HepG2 (cell line): ENCODE results near the gene ERMAP. TPM values are rescaled to one million over a fixed set of nuclear protein-coding genes. Genes with fewer than 3 reads are reported as not detected.
A peak's percentile ranks its signal among the peaks of the same experiment; 100 is the strongest.

Experiments used
- AHR ChIP-seq: IDR thresholded peaks from 2 replicates; pipeline ENCODE4 v1.6.1; 2018; ENCODE audit warnings: missing genetic modification reagents, missing compliant biosample characterization
- ASH2L ChIP-seq: fragments of 300-600, 200-600 bp; sonication (generic); IDR thresholded peaks from 2 replicates; pipeline ENCODE4 v1.7.0; 2017; ENCODE audit warnings: low read depth, mild to moderate bottlenecking, moderate library complexity, mixed read lengths, low read length; ENCODE audit not compliant: insufficient read length
- CEBPG ChIP-seq: IDR thresholded peaks from 2 replicates; pipeline ENCODE4 v1.6.1; 2016
- DZIP1 ChIP-seq: sonication (generic); formaldehyde crosslinking; IDR thresholded peaks from 2 replicates; pipeline ENCODE4 v1.5.0; 2020; ENCODE audit warnings: mild to moderate bottlenecking, missing genetic modification reagents
- ETV5 ChIP-seq: IDR thresholded peaks from 2 replicates; pipeline ENCODE4 v1.6.1; 2018; ENCODE audit warnings: missing biosample characterization, missing genetic modification reagents, inconsistent platforms, borderline replicate concordance
- FOXA3 ChIP-seq: IDR thresholded peaks from 2 replicates; pipeline ENCODE4 v1.6.1; 2016; ENCODE audit warnings: missing genetic modification reagents, missing compliant biosample characterization
- FOXO4 ChIP-seq: sonication (generic); formaldehyde crosslinking; conservative IDR thresholded peaks from 2 replicates; pipeline ENCODE4 v1.8.1; 2023; ENCODE audit warnings: missing genetic modification reagents
- GZF1 ChIP-seq: sonication (generic); formaldehyde crosslinking; IDR thresholded peaks from 2 replicates; pipeline ENCODE4 v1.5.1; 2020; ENCODE audit warnings: mild to moderate bottlenecking, missing genetic modification reagents
- HNRNPLL ChIP-seq: fragments of 200-400 bp; formaldehyde crosslinking; IDR thresholded peaks from 2 replicates; pipeline ENCODE4 v1.6.1; 2017; ENCODE audit warnings: mild to moderate bottlenecking, low read depth, low read length; ENCODE audit not compliant: poor library complexity, severe bottlenecking
- PHF8 ChIP-seq: sonication (generic); formaldehyde crosslinking; IDR thresholded peaks from 2 replicates; pipeline ENCODE4 v1.5.0; 2020; ENCODE audit warnings: missing genetic modification reagents
- SIN3A ChIP-seq: IDR thresholded peaks from 2 replicates; pipeline ENCODE4 v1.6.1; 2011; ENCODE audit warnings: low read depth, mild to moderate bottlenecking, control low read depth, low read length, borderline replicate concordance
- ZBTB7A ChIP-seq: sonication (generic); formaldehyde crosslinking; IDR thresholded peaks from 2 replicates; pipeline ENCODE4 v1.8.0; 2022; ENCODE audit warnings: mild to moderate bottlenecking, missing genetic modification reagents
- ZNF224 ChIP-seq: sonication (generic); formaldehyde crosslinking; IDR thresholded peaks from 2 replicates; pipeline ENCODE4 v1.5.0; 2020; ENCODE audit warnings: mild to moderate bottlenecking, missing genetic modification reagents
- ZNF225 ChIP-seq: sonication (generic); formaldehyde crosslinking; IDR thresholded peaks from 2 replicates; pipeline ENCODE4 v1.4.0; 2020; ENCODE audit warnings: mild to moderate bottlenecking, missing genetic modification reagents
- ZNF335 ChIP-seq: sonication (generic); formaldehyde crosslinking; IDR thresholded peaks from 2 replicates; pipeline ENCODE4 v1.4.0; 2020; ENCODE audit warnings: missing genetic modification reagents
- ZNF782 ChIP-seq: sonication (generic); formaldehyde crosslinking; IDR thresholded peaks from 2 replicates; pipeline ENCODE4 v1.4.0; 2020; ENCODE audit warnings: missing genetic modification reagents, mild to moderate bottlenecking, borderline replicate concordance
- ZNF891 ChIP-seq: sonication (generic); formaldehyde crosslinking; IDR thresholded peaks from 2 replicates; pipeline ENCODE4 v1.5.0; 2020; ENCODE audit warnings: mild to moderate bottlenecking, missing genetic modification reagents
- polyA plus RNA-seq, 8 experiments: library from polyadenylated mRNA; depleted of rRNA in 3 of 8; stranded (reverse) in 7 of 8; unstranded in 1 of 8; fragments of >200 nt; fragmentation: Illumina TruSeq in 4 of 8; extraction: Trizol in 4 of 8; gene quantifications; 2 replicates each; pipeline versions ENCODE4 v1.2.1 to v1.2.3, GENCODE V29; 2011 to 2016; ENCODE audit warnings: low read depth in 4 of 8, missing spikeins in 1 of 8, mixed read lengths in 1 of 8; ENCODE audit not compliant: insufficient read depth in 1 of 8
- total RNA-seq, 5 experiments: library from RNA; depleted of rRNA; stranded (reverse); fragments of >200 nt; fragmentation: Illumina TruSeq; extraction: Trizol; gene quantifications; 2 replicates each; pipeline ENCODE4 v1.2.3, GENCODE V29; 2016; ENCODE audit warnings: low read depth in 1 of 5
- TF ChIP-seq, protein P1 (sequence below), 2 experiments: sonication (generic) in 1 of 2; formaldehyde crosslinking in 1 of 2; IDR thresholded peaks; 2 replicates each; pipeline versions ENCODE4 v1.4.0 to v1.6.1; 2016 to 2020; ENCODE audit warnings: borderline replicate concordance in 1 of 2, low read depth in 1 of 2, mild to moderate bottlenecking in 1 of 2, missing genetic modification reagents in 1 of 2
- TF ChIP-seq, protein P2 (sequence below): sonication (generic); formaldehyde crosslinking; IDR thresholded peaks from 2 replicates; pipeline ENCODE4 v1.4.0; 2020; ENCODE audit warnings: missing genetic modification reagents, low read depth, mild to moderate bottlenecking, borderline replicate concordance

The ERMAP gene
- total and polyA plus RNA-seq, 2 of the 13 experiments (the other 11 are each of a cell fraction or from before 2014, with no cell fraction given), result 2.2 to 4.4 TPM

- peak; percentile 64 for TF ChIP-seq ASH2L
- 0 out of 2 replicates have a peak, but pooled peaks have one; percentile 63 for TF ChIP-seq DZIP1 (CRISPR knock-in tag)
- TF ChIP-seq ZNF891 (CRISPR knock-in tag), result no peak
- TF ChIP-seq ZBTB7A (CRISPR knock-in tag), result peak; percentile 74
- 0 out of 2 replicates have a peak, but pooled peaks have one; percentile 28 for TF ChIP-seq ZNF335 (CRISPR knock-in tag)
- TF ChIP-seq, protein P1, sequence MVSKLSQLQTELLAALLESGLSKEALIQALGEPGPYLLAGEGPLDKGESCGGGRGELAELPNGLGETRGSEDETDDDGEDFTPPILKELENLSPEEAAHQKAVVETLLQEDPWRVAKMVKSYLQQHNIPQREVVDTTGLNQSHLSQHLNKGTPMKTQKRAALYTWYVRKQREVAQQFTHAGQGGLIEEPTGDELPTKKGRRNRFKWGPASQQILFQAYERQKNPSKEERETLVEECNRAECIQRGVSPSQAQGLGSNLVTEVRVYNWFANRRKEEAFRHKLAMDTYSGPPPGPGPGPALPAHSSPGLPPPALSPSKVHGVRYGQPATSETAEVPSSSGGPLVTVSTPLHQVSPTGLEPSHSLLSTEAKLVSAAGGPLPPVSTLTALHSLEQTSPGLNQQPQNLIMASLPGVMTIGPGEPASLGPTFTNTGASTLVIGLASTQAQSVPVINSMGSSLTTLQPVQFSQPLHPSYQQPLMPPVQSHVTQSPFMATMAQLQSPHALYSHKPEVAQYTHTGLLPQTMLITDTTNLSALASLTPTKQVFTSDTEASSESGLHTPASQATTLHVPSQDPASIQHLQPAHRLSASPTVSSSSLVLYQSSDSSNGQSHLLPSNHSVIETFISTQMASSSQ (IDR thresholded peaks at IDR 0.05; ENCODE audit: low read depth), result no peak
- TF ChIP-seq, protein P1 (CRISPR knock-in tag; IDR thresholded peaks at IDR 0.05; ENCODE audit: borderline replicate concordance), result 0 out of 2 replicates have a peak, but pooled peaks have one; percentile 14
- TF ChIP-seq, protein P2, sequence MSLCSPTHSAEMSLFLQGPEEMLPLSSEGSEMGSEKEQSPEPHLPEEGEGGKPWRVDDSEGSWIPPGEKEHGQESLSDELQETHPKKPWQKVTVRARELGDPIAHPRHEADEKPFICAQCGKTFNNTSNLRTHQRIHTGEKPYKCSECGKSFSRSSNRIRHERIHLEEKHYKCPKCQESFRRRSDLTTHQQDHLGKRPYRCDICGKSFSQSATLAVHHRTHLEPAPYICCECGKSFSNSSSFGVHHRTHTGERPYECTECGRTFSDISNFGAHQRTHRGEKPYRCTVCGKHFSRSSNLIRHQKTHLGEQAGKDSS (CRISPR knock-in tag), result peak; percentile 52; the same call in 1 of the 2 replicates
- 0 out of 2 replicates have a peak, but pooled peaks have one; percentile 20 for TF ChIP-seq ZNF225 (CRISPR knock-in tag)
- no peak for TF ChIP-seq GZF1 (CRISPR knock-in tag)
- peak; percentile 15; the same call in 1 of the 2 replicates for TF ChIP-seq SIN3A
- no peak for TF ChIP-seq AHR (CRISPR knock-in tag)
- TF ChIP-seq FOXO4, result no peak
- peak; percentile 31; the same call in 1 of the 2 replicates for TF ChIP-seq ZNF224 (CRISPR knock-in tag)
- TF ChIP-seq HNRNPLL, result peak; percentile 36
- no peak for TF ChIP-seq FOXA3 (CRISPR knock-in tag)
- TF ChIP-seq ZNF782 (CRISPR knock-in tag), result no peak
- peak; percentile 95 for TF ChIP-seq PHF8 (CRISPR knock-in tag)
- TF ChIP-seq CEBPG (CRISPR knock-in tag), result no peak
- TF ChIP-seq ETV5 (CRISPR knock-in tag), result peak; percentile 56; the same call in 1 of the 2 replicates
Measured at GRCh38 chr1:42846257-42847110, 29.6 kb downstream of the ERMAP start, which contains the start of gene ZNF691 (continued).
